K562 (cell line): ENCODE data around the gene ZNF213. TPM values are rescaled to one million over a fixed set of nuclear protein-coding genes. Genes with fewer than 3 reads are reported as not detected.

Source experiments
- ARNT ChIP-seq, 2 experiments: fragments of 450-650 bp; IDR thresholded peaks; 2 replicates each; pipeline ENCODE4 v1.6.1; 2016; ENCODE audit warnings: mild to moderate bottlenecking in 1 of 2
- CBFB ChIP-seq: sonication (generic); formaldehyde crosslinking; IDR thresholded peaks from 2 replicates; pipeline ENCODE4 v1.4.0; 2020; ENCODE audit warnings: mild to moderate bottlenecking, missing genetic modification reagents
- EP300 ChIP-seq: IDR thresholded peaks from 2 replicates; pipeline ENCODE4 v1.6.1; 2012; ENCODE audit warnings: low read length, improper control_type of control experiment
- ETV5 ChIP-seq: sonication (generic); formaldehyde crosslinking; IDR thresholded peaks from 2 replicates; pipeline ENCODE4 v1.4.0; 2020; ENCODE audit warnings: low read depth, mild to moderate bottlenecking, missing genetic modification reagents
- HEY1 ChIP-seq: fragments of 250-450 bp; sonication (Bioruptor Pico); IDR thresholded peaks from 2 replicates; pipeline ENCODE4 v1.5.0; 2020; ENCODE audit warnings: mild to moderate bottlenecking, moderate library complexity, borderline replicate concordance
- HNRNPL ChIP-seq: fragments of 200-400 bp; formaldehyde crosslinking; IDR thresholded peaks from 2 replicates; pipeline ENCODE4 v1.6.1; 2017; ENCODE audit warnings: low read depth, mild to moderate bottlenecking, low read length
- HSF4 ChIP-seq: fragments of 250-450 bp; sonication (Bioruptor Pico); IDR thresholded peaks from 2 replicates; pipeline ENCODE4 v2.1.2; 2022; ENCODE audit warnings: mild to moderate bottlenecking, moderate library complexity, borderline replicate concordance
- KDM1A ChIP-seq, 2 experiments: fragments of 450-650 bp; IDR thresholded peaks; 2 replicates each; pipeline ENCODE4 v1.6.1; 2016; ENCODE audit warnings: mild to moderate bottlenecking in 2 of 2
- LARP7 ChIP-seq: fragments of 450-650 bp; IDR thresholded peaks from 2 replicates; pipeline ENCODE4 v1.6.1; 2016
- LEF1 ChIP-seq: fragments of 450-650 bp; IDR thresholded peaks from 2 replicates; pipeline ENCODE4 v1.6.1; 2016; ENCODE audit warnings: mild to moderate bottlenecking
- NFIX ChIP-seq: fragments of 250-450 bp; sonication (Bioruptor Pico); IDR thresholded peaks from 2 replicates; pipeline ENCODE4 v1.4.0; 2020; ENCODE audit warnings: low read depth, mild to moderate bottlenecking, moderate library complexity
- NFYB ChIP-seq: IDR thresholded peaks from 2 replicates; pipeline ENCODE4 v1.6.1; 2011; ENCODE audit warnings: mild to moderate bottlenecking, moderate library complexity; ENCODE audit not compliant: insufficient read length; ENCODE audit errors: extremely low read depth
- POLR3A ChIP-seq: IDR thresholded peaks from 2 replicates; pipeline ENCODE4 v1.6.1; 2011; ENCODE audit warnings: borderline replicate concordance, mild to moderate bottlenecking, moderate library complexity; ENCODE audit not compliant: insufficient read length, insufficient read depth; ENCODE audit errors: extremely low read depth
- RHOXF2B ChIP-seq: fragments of 250-450 bp; sonication (Bioruptor Pico); conservative IDR thresholded peaks from 2 replicates; pipeline ENCODE4 v1.5.1; 2021
- SMC3 ChIP-seq: conservative IDR thresholded peaks from 2 replicates; pipeline ENCODE4 v1.6.1; 2011; ENCODE audit warnings: low read depth, low read length, improper control_type of control experiment; ENCODE audit not compliant: insufficient read depth
- TAF15 ChIP-seq: fragments of 200-400 bp; formaldehyde crosslinking; IDR thresholded peaks from 2 replicates; pipeline ENCODE4 v1.6.1; 2017; ENCODE audit warnings: mild to moderate bottlenecking, low read depth, low read length, moderate library complexity
- ZNF217 ChIP-seq: sonication (generic); formaldehyde crosslinking; IDR thresholded peaks from 2 replicates; pipeline ENCODE4 v1.8.0; 2022; ENCODE audit warnings: mild to moderate bottlenecking, missing genetic modification reagents
- ZNF395 ChIP-seq: fragments of 200-800 bp; sonication (Bioruptor generic); IDR thresholded peaks from 2 replicates; pipeline ENCODE4 v1.6.1; 2017; ENCODE audit warnings: missing genetic modification characterization, missing compliant biosample characterization
- polyA plus RNA-seq, 8 experiments: library from polyadenylated mRNA; depleted of rRNA in 4 of 8; stranded (reverse) in 5 of 8; unstranded in 3 of 8; fragments of >200 nt; fragmentation: Nextera tagmentation in 2 of 8; fragmentation: Illumina TruSeq in 1 of 8; extraction: Ambion mirVana in 2 of 8; extraction: Trizol in 1 of 8; gene quantifications; 2 replicates each; pipeline versions ENCODE4 v1.2.1 to v1.2.3, GENCODE V29; 2011 to 2014; ENCODE audit warnings: inconsistent platforms in 1 of 8, missing spikeins in 1 of 8
- total RNA-seq, 7 experiments: library from RNA; depleted of rRNA in 6 of 7; stranded (reverse); fragments of >200 nt in 6 of 7; fragmentation: Illumina TruSeq in 2 of 7; extraction: Trizol in 2 of 7; gene quantifications; 2 replicates each; pipeline versions ENCODE4 v1.2.1 to v1.2.3, GENCODE V29; 2011 to 2021; ENCODE audit warnings: low replicate concordance in 1 of 7
- TF ChIP-seq, protein P1 (sequence below): sonication (generic); formaldehyde crosslinking; IDR thresholded peaks from 2 replicates; pipeline ENCODE4 v1.8.0; 2022; ENCODE audit warnings: mild to moderate bottlenecking, missing genetic modification reagents
- TF ChIP-seq, protein P2 (sequence below): sonication (generic); formaldehyde crosslinking; IDR thresholded peaks from 2 replicates; pipeline ENCODE4 v1.8.1; 2023; ENCODE audit warnings: mild to moderate bottlenecking, missing genetic modification reagents, moderate library complexity
- TF ChIP-seq, protein P3 (sequence below): sonication (generic); formaldehyde crosslinking; IDR thresholded peaks from 2 replicates; pipeline ENCODE4 v1.9.0; 2022; ENCODE audit warnings: mild to moderate bottlenecking, missing genetic modification reagents
- TF ChIP-seq, protein P4 (sequence below): sonication (generic); formaldehyde crosslinking; IDR thresholded peaks from 2 replicates; pipeline ENCODE4 v1.8.0; 2022; ENCODE audit warnings: mild to moderate bottlenecking, missing genetic modification reagents
- TF ChIP-seq, protein P5 (sequence below): fragments of 250-450 bp; sonication (Bioruptor Pico); IDR thresholded peaks from 2 replicates; pipeline ENCODE4 v1.4.0; 2020; ENCODE audit warnings: mild to moderate bottlenecking, moderate library complexity

Gene ZNF213
- total and polyA plus RNA-seq, 9 of the 15 experiments (the other 6 are each of a cell fraction or from before 2014, with no cell fraction given), result 0.49 to 10.0 (median 1.8) TPM

- TF ChIP-seq HNRNPL (no peak), CBFB (CRISPR knock-in tag) (no peak), LARP7 (no peak), ZNF217 (CRISPR knock-in tag) (no peak), ARNT (IDR thresholded peaks at IDR 0.05) (no peak), ZNF395 (no peak), TAF15 (no peak), POLR3A (no peak), RHOXF2B (CRISPR knock-in tag) (no peak), HSF4 (CRISPR knock-in tag) (no peak), EP300 (no peak), LEF1 (no peak), NFIX (CRISPR knock-in tag) (no peak), ETV5 (no peak), NFYB (no peak), SMC3 (no peak), HEY1 (CRISPR knock-in tag) (no peak), KDM1A (IDR thresholded peaks at IDR 0.05) (no peak)
- TF ChIP-seq, protein P1, sequence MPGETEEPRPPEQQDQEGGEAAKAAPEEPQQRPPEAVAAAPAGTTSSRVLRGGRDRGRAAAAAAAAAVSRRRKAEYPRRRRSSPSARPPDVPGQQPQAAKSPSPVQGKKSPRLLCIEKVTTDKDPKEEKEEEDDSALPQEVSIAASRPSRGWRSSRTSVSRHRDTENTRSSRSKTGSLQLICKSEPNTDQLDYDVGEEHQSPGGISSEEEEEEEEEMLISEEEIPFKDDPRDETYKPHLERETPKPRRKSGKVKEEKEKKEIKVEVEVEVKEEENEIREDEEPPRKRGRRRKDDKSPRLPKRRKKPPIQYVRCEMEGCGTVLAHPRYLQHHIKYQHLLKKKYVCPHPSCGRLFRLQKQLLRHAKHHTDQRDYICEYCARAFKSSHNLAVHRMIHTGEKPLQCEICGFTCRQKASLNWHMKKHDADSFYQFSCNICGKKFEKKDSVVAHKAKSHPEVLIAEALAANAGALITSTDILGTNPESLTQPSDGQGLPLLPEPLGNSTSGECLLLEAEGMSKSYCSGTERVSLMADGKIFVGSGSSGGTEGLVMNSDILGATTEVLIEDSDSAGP (CRISPR knock-in tag), result no peak
- TF ChIP-seq, protein P2, sequence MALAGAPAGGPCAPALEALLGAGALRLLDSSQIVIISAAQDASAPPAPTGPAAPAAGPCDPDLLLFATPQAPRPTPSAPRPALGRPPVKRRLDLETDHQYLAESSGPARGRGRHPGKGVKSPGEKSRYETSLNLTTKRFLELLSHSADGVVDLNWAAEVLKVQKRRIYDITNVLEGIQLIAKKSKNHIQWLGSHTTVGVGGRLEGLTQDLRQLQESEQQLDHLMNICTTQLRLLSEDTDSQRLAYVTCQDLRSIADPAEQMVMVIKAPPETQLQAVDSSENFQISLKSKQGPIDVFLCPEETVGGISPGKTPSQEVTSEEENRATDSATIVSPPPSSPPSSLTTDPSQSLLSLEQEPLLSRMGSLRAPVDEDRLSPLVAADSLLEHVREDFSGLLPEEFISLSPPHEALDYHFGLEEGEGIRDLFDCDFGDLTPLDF, result no peak
- TF ChIP-seq, protein P3, sequence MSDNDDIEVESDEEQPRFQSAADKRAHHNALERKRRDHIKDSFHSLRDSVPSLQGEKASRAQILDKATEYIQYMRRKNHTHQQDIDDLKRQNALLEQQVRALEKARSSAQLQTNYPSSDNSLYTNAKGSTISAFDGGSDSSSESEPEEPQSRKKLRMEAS (CRISPR knock-in tag), result peak; percentile 40; the same call in 1 of the 2 replicates
- TF ChIP-seq, protein P4, sequence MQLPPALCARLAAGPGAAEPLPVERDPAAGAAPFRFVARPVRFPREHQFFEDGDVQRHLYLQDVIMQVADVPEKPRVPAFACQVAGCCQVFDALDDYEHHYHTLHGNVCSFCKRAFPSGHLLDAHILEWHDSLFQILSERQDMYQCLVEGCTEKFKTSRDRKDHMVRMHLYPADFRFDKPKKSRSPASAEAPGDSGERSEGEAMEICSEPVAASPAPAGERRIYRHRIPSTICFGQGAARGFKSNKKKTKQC (CRISPR knock-in tag), result no peak
- TF ChIP-seq, protein P5, sequence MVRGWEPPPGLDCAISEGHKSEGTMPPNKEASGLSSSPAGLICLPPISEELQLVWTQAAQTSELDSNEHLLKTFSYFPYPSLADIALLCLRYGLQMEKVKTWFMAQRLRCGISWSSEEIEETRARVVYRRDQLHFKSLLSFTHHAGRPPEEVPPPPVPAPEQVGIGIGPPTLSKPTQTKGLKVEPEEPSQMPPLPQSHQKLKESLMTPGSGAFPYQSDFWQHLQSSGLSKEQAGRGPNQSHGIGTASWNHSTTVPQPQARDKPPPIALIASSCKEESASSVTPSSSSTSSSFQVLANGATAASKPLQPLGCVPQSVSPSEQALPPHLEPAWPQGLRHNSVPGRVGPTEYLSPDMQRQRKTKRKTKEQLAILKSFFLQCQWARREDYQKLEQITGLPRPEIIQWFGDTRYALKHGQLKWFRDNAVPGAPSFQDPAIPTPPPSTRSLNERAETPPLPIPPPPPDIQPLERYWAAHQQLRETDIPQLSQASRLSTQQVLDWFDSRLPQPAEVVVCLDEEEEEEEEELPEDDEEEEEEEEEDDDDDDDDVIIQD (CRISPR knock-in tag), result no peak
These were observed 34.9 kb upstream of the ZNF213 start (continued) for GRCh38 chr16:3099732-3100499.
